C4-2B (cell line): Measurements from ENCODE around the gene APOL5.

Source experiments
- ZFX ChIP-seq: fragments of 450-650 bp; IDR thresholded peaks from 2 replicates; pipeline ENCODE4 v1.6.1; 2017
- TF ChIP-seq, protein P1 (sequence below): fragments of 450-650 bp; conservative IDR thresholded peaks from 2 replicates; pipeline ENCODE4 v1.5.1; 2017; ENCODE audit warnings: mild to moderate bottlenecking

DNA sequence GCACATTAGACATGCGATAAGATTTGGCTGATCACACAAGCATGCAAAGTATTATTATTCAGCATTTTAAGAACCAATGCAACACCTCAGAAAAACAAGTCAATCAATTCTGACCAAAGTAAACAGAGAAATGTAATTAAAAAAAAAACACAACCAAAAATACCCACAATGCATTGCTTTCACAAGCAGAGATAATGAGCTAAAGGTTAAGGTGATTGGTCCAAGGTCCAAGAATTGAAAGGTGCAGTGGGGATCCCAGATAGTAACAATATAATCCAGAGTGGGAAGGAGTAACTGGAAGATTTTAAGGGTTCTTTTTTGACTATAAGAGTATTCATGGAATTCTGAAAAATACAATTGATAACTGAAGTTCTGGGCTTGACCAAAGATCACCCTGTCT is 39.0 kb downstream of the APOL5 start:
- TF ChIP-seq, protein P1, sequence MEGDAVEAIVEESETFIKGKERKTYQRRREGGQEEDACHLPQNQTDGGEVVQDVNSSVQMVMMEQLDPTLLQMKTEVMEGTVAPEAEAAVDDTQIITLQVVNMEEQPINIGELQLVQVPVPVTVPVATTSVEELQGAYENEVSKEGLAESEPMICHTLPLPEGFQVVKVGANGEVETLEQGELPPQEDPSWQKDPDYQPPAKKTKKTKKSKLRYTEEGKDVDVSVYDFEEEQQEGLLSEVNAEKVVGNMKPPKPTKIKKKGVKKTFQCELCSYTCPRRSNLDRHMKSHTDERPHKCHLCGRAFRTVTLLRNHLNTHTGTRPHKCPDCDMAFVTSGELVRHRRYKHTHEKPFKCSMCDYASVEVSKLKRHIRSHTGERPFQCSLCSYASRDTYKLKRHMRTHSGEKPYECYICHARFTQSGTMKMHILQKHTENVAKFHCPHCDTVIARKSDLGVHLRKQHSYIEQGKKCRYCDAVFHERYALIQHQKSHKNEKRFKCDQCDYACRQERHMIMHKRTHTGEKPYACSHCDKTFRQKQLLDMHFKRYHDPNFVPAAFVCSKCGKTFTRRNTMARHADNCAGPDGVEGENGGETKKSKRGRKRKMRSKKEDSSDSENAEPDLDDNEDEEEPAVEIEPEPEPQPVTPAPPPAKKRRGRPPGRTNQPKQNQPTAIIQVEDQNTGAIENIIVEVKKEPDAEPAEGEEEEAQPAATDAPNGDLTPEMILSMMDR = no peak
- no peak for TF ChIP-seq ZFX
